ENCODE data around the gene NEUROD2.

The NEUROD2 gene

GRCh38 chr17:39635614-39636176 is 28.0 kb upstream of the NEUROD2 start:
- DNase-seq (ENCODE audit: low read depth), result no peak

- DNase-seq (ENCODE audit: low read depth), result no peak
These were observed 26.7 kb upstream of the NEUROD2 start for GRCh38 chr17:39634384-39634871.

- no peak for DNase-seq (ENCODE audit: low read depth)
These were observed 26.0 kb upstream of the NEUROD2 start for GRCh38 chr17:39633570-39634183.

GRCh38 chr17:39632153-39632941 is 24.6 kb upstream of the NEUROD2 start:
- DNase-seq (ENCODE audit: low read depth), result no peak

GRCh38 chr17:39631403-39631802 is 23.7 kb upstream of the NEUROD2 start:
- DNase-seq (ENCODE audit: low read depth), result no peak

- no peak for DNase-seq (ENCODE audit: low read depth)
These were observed 22.2 kb upstream of the NEUROD2 start for GRCh38 chr17:39629898-39630297.

GRCh38 chr17:39629494-39629880 is 21.8 kb upstream of the NEUROD2 start:
- no peak for DNase-seq (ENCODE audit: low read depth)

- no peak for DNase-seq (ENCODE audit: low read depth)
These were observed 21.2 kb upstream of the NEUROD2 start for GRCh38 chr17:39628655-39629493.

- no peak for DNase-seq (ENCODE audit: low read depth)
These were observed 20.2 kb upstream of the NEUROD2 start for GRCh38 chr17:39627712-39628516.

GRCh38 chr17:39627047-39627711 is 19.5 kb upstream of the NEUROD2 start:
- DNase-seq (ENCODE audit: low read depth), result no peak

- no peak for DNase-seq (ENCODE audit: low read depth)
These were observed 18.7 kb upstream of the NEUROD2 start, which contains the start of gene PPP1R1B for GRCh38 chr17:39626171-39627046. Gene PPP1R1B, plus strand, starts transcription at chr17:39626952. Its CDS starts 441 bp downstream, at chr17:39627393.

- no peak for DNase-seq (ENCODE audit: low read depth)
These were observed 17.6 kb upstream of the NEUROD2 start for GRCh38 chr17:39625198-39625785.

- no peak for DNase-seq (ENCODE audit: low read depth)
These were observed 16.6 kb upstream of the NEUROD2 start for GRCh38 chr17:39624313-39624712.

- peak; percentile 33 for DNase-seq (ENCODE audit: low read depth)
These were observed 15.7 kb upstream of the NEUROD2 start for GRCh38 chr17:39623356-39623950.

- DNase-seq (ENCODE audit: low read depth), result no peak
These were observed 14.8 kb upstream of the NEUROD2 start for GRCh38 chr17:39622380-39623006.

- DNase-seq (ENCODE audit: low read depth), result peak; percentile 68
These were observed 14.0 kb upstream of the NEUROD2 start for GRCh38 chr17:39621523-39622379.

- DNase-seq (ENCODE audit: low read depth), result no peak
These were observed 12.0 kb upstream of the NEUROD2 start for GRCh38 chr17:39619786-39620101.

Measured in HS-5 (cell line).